HG02623 (cell line): ENCODE results near the gene GRIK4.

ENCODE experiments used
- ATAC-seq: cut with Tn5 transposase; IDR thresholded peaks from one replicate; pipeline ENCODE4 v1.9.1; 2021; ENCODE audit warnings: moderate library complexity; ENCODE audit not compliant: unreplicated experiment

GRIK4 gene

GRCh38 chr11:120546312-120547205 is 35.0 kb downstream of the GRIK4 start:
- ATAC-seq = no peak

DNA sequence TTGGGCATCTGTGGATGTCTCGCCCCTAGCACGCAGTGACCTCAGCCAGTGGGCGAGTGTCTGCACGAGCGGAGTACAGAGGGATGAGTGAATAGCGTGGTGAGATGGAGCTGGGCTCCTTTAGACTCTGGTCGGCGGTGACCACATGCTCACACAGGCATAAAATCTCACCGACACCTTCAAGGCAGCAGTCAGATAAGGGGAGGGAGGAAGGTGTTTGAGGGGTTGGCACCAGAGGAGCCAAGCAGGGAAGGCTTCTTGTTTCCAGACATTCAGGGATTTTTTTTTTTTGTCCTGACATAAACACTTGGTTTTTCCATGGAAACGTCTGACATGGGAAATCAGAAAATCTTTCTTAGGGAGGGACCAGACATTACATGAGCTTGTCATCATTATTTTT is 35.8 kb downstream of the GRIK4 start:
- ATAC-seq = no peak

DNA sequence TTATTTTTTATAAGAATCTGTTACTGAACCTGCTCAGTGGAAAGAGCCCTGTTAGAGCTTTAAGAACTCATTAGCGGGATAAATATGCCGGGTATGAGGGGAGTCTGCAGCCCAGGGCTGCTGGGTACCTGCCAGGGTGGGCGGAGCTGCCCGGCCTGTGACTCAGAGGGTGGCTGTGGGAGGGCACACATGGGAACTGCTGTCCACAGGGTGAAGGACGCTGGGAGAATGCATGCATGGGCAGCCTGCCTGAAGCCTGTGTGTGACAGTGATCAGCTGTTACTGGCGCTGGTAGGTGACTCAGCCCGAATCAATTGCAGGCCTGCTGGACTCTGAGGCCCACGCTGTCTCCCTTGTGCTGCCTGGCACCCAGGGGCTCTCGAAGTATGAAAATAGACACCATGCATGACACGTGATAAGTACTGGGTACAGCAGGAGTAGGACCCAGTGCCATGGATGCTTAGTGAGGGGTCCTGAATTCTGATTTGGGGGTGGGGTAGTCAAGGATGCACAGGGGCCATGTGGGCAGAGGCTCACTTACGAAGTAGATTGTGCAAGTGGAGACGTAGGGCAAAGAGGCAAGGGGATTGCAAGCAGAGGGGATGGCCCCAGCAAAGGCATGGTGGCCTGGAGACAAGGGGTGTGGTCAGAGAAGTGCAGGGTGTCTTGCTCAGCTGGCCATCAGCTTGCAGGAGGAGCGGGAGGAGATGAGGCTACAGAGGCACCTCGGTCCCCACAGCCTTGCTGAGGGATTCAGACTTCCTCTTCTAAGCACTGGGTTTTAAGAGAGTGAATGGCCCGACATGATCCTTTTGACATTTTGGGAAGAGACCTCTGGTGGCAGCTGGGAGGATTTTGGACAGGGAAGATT is 36.5 kb downstream of the GRIK4 start:
- no peak for ATAC-seq

- ATAC-seq = no peak
Measured at GRCh38 chr11:120548682-120549209, 37.2 kb downstream of the GRIK4 start.

- no peak for ATAC-seq
Measured at GRCh38 chr11:120549346-120549745, 37.8 kb downstream of the GRIK4 start.

DNA sequence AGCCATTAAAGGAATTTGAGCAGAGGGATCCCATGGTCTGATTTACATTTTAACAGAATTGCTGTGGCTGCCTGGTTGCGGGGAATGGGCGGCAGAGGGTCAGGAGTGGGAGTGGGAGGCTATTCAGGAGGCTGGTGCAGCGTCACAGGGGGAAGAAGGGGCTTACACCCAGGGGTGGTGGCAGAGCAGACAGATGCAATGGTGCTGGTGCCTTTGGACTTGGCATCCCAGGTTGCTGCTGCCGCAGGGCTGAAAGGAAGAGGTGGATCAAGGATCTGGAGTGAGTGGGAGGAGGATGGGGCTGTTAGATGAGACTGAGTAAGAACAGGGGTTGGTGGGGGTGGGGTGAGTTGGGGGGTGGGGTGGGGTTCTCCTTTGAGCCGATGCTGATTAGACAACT is 38.5 kb downstream of the GRIK4 start:
- ATAC-seq = no peak

GRCh38 chr11:120551191-120551590 is 39.6 kb downstream of the GRIK4 start:
- no peak for ATAC-seq

DNA sequence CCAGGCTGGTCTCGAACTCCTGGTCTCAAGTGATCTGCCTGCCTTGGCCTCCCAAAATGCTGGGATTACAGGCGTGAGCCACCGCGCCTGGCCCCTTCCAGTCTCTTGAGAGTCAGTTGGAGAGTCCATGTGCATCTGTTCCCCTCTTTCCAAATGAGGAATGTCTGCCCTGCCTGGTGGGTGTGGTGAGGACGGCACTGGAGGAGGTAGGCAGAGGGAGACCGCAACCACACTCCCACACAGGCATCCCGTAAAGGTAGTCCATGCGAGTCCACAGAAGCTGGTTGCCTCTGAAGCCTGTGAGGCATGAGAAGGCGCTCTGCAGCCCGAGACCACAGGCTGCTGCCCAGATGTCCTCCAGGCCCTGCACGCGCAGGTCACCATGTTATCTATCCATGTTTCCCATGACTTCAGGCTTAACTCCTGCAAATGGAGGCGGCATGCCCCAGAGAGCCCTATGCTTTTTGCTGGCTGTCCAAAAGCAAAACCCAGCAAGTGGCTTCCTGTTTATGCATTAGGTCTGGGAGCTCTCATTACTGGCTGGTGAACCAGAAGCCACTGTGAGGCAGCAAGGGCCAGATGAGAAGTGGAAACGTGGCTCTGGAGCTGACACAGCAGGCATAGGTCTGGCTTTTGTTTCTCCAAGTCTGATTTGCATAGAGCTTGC is 43.4 kb downstream of the GRIK4 start:
- ATAC-seq = no peak

GRCh38 chr11:120555433-120555773 is 43.9 kb downstream of the GRIK4 start:
- ATAC-seq = no peak

DNA sequence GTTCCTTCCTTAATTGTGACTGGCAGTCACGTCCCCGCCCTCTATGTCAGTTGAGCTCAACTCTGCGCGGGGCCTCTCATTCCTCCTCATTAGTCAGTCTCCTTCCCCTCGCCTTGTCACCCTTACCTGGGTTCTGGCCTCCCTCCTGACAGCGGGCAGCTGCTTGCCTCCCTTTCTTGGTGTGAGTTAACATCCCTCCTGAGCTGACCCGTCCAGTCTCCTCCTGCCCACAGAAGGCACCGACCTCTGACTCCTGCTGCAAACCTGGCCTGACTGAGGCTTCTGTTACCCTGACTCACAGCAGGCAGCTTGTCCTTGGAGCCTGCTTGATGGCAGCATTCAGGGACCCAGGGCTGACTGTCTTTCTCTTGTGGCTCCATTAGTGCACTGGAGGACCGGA is 45.2 kb downstream of the GRIK4 start:
- no peak for ATAC-seq

DNA sequence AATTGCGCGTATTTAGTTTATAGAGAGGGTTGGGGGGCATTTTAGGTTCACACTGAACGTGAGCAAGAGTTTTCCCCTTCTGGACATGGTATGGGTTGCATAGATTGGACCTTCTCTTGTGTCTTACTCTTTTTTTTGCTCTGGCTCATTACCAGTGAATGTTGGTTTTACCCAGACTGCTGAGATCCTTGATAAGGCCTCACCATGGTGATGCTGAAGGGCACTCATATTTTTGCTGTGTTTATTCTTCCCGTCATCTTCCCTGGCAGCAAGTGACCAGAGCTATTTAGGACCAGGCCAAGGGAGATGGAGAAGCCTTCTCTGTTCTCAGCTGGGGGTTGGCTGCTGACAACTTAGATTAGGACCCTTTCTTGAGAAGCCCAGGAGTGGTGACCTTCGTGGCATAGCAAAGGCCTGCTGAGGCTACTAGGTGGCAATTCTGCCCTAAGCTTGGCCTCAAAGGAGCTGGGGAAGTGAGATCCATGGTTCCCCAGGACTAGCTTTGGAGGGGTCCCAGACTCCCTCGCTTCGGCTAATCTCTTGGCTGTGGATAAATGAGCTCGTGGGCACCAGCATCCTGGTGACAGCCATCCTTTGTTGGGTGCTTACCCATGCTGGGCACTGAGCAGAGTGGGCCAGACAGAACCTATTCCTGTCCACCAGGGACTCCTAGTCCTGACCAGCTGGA is 47.3 kb downstream of the GRIK4 start:
- ATAC-seq = no peak

GRCh38 chr11:120561286-120561685 is 49.7 kb downstream of the GRIK4 start:
- ATAC-seq = no peak

DNA sequence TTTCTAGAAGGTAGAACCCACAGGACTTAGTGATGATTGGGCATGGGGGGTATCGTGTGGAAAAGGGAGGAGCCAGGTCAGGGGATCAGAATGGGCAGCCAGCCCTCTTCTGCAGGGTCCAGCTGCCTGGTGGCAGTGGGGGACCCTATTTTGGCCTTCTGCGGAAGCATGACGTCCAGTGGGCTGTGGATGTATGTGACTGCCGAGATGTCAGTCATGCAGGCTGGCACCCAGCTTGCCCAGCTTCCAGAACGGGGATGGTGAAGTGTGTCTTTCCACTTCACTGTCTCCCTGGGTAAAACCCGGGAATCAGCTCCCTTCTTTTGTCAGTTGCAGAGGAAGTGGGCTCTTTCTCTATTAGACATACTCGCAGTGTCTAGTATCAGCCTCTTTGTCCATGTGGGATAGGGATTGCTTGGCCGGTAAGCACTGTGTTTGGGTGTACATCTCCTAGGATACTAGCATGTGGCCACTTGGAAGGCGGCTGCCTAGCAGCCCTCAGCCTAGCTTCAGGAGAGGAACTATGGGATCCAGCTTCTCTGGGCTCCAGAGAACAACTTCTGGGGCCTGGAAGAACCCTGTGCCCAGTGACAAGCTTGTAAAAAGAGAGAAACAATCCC is 51.4 kb downstream of the GRIK4 start:
- ATAC-seq = no peak

DNA sequence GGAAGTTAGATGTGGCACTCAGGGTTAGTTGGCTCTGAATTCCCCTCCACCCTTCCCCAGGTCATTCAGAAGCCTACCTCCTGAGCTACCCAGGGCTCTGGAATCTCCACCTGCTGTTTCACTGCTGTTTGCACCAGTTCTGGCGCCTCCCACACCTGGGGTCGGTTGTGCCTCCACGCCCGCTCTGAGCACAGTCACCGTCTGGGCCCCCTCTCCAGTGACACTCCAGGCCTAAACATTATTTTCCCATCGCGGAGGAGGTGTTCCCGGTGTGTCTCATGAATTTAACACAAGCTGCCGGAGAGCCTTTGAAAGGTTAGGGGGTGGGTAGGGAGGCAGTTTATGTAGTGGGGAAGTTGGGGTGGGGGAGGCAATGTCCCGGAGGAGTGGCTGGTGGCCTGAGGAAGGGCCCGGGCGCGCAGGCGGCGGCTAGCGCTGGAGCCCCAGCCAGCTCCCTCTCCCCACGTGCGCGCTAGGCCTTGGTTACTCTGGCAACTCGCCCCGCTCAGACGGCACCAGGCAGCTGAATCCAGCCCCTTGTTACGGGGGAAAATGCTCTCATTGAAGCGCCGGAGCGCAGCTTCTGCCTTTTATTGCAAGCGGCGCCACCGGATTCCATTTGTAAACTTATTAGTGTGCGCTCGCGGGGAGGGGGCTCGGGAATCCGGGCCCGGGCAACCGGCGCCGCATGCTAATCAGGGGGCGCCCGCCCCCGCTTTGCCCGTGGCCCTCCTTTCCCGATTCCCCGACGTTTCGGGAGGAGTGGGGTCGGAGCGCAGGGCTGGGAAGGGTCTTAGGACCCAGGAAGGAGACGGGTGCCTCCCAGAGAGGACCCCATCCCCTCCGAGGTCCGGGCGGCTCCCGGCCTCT is 52.4 kb downstream of the GRIK4 start:
- ATAC-seq = no peak

DNA sequence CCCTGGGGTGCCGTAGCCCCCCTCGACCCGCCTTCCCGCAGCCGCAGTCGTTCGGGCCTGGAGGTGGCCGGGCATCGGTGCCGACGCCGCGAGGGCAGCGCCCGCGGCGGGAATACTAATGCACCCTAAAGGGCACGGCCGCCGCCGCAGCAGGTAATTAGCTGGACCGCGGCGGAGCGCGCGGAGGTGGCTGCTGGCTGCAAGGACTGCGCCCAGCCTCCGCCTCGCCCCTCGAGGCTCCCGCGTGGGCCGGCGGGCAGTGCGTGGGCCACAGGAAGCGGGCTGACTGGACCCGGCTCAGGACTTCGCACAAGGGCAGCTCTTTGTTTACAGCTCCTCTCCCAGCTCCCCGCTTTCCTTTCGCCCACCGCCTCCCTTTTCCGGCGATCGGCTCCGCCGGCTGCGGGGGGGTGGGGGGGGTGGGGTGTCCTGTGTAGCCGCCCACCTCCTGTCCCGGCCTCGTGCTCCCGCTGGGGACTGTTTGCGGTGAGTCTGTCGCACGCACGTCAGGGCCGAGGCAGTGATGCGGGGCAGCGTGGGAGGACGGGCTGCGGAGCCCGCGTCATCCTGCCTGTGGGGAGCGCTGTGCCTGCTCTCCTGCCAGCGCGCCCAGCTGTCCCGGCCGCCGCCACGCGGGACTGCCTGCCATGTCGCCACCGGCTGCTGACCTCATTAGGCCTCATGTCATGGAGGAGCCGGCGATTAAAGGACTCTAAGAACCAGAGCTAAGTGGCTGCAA is 53.2 kb downstream of the GRIK4 start:
- no peak for ATAC-seq

GRCh38 chr11:120565466-120566155 is 54.1 kb downstream of the GRIK4 start:
- ATAC-seq = no peak

DNA sequence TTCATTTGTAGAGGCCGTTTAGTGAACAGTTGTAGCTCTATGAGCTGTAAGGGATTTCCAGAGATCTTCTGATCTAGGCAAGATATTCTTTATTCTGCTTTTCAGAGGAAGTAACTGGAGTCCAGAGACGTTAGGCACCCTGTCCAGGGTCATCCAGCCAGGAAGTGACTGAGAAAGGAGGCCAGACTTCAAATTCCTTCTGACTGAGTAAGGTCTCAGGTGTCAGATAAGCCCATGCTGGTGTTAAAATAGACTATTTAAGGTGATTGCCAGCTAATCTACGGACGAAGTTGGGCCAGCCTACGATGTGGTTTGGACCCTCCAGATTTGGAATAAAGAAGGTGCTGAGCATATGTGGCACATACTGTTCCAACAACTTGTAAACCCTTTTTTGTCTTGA is 54.6 kb downstream of the GRIK4 start:
- no peak for ATAC-seq
